HG02938 (cell line): ENCODE results near the gene ESM1.
"Not testable (repeated sequence)": the region's sequence is repeated elsewhere in the genome, so short reads cannot be mapped to it uniquely, and the experiment has no call there.

Source experiments
- ATAC-seq: cut with Tn5 transposase; IDR thresholded peaks from one replicate; pipeline ENCODE4 v1.9.1; 2021; ENCODE audit warnings: mild to moderate bottlenecking, moderate library complexity; ENCODE audit not compliant: unreplicated experiment

Gene ESM1

GRCh38 chr5:54985301-54986268, at the start of gene ESM1:
Gene ESM1, minus strand, starts transcription at chr5:54985593. Its CDS starts 76 bp downstream, at chr5:54985517.
- ATAC-seq, result no peak

DNA sequence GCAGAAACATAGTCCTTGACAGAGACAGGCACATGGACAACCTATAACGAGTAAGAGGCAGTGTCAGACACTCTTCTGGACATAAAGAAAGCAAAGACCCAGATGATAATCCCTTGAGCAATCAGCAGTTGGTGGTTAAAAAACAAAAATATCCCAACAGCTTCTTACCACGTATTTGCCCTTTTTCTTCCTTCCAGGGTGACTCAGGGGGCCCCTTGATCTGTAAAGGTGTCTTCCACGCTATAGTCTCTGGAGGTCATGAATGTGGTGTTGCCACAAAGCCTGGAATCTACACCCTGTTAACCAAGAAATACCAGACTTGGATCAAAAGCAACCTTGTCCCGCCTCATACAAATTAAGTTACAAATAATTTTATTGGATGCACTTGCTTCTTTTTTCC, 48.2 kb upstream of the ESM1 start:
- no peak for ATAC-seq

- no peak for ATAC-seq
These were observed 46.1 kb upstream of the ESM1 start for GRCh38 chr5:55031492-55031891.

- ATAC-seq, result no peak
These were observed 45.4 kb upstream of the ESM1 start for GRCh38 chr5:55030676-55031369.

GRCh38 chr5:55030220-55030619, 44.8 kb upstream of the ESM1 start:
- no peak for ATAC-seq

GRCh38 chr5:55027595-55027994, 42.2 kb upstream of the ESM1 start:
- ATAC-seq, result no peak

DNA sequence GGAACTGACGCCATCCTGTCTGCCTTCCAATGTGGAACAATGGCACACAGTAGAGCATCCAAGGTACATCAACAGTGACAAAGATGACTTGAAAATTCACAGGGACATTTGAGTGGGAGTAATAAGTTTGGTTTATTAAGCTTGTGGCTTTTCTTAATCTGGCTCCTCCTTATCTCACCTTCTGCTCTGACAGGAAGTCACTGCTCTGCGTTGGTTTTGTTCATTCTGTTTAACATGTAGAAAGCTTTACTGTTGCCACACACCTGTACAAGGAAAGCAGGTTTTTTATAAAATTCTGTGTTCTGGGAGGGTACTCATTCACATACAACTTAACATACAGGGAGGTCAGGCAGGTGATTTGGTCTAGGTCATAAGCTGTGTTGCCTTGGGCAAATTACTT, 37.1 kb upstream of the ESM1 start:
- ATAC-seq, result no peak

DNA sequence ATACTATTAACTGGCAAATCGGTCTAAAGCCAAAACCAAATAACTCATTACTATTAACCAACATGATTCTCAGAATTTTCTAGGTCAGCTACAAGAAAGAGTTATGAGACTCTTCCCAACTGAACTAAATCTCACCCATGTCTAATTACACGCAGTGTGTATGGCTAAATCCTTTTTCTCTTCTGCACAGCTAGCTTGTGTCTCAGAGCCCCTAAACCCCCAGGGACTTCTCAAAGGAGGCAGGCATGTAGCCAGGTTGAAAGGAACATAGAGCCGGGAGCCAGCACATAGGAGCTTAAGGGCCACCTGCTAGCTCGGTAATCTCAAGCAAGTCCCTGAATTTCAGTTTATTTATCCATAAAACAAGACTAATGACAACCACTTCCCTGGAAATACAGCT, 36.4 kb upstream of the ESM1 start:
- ATAC-seq, result no peak

DNA sequence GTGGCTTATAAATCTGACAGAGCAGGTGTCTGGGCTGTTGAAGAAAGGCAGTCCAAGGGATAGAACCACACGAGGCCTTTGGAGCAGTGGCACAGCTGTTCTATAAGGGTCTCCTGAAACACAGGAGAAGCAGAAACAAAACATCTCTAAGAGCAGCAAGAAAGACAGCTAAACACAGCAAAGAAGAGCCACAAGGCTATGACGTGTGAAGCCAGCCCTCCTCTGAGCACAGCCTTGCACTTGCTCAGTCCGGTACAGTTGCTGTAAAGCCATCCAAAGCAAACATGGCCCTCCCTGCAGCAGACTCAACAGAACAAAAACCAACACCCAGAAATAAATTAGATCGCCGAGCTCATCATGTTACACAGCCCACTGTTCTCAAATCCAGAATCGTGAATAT, 36.0 kb upstream of the ESM1 start:
- no peak for ATAC-seq

DNA sequence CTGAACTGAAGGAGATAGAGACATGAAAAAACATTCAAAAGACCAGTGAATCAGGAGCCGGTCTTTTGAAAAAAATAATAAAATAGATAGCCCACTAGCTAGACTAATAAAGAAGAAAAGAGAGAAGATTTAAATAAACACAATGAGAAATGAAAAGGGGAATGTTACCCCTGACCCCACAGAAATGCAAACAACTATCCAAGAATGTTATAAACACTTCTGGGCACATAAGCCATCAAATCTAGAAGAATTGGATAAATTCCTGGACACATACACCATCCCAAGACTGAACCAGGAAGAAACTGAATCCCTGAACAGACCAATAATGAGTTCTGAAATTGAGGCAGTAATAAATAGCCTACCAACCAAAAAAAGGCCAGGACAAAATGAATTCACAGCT, 24.8 kb upstream of the ESM1 start:
- ATAC-seq, result not testable (repeated sequence)

DNA sequence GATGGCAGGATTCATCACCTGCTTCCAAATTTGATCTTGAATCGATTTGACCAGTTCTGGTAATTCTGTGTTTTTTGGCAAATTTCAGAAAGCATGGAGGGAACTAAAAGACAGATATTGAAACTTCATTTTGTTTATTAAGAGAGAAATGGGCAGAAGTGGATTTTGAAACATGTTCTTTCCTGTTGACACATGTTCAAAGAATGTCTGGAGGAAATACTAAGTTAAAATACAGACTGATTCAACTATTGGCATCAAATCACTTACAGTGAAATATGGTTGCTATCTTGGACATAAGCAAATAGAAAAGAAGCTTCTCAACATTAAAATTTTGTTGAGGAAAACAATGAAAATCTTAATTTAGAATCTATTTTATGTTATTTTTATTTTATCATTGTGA, 19.3 kb upstream of the ESM1 start:
- ATAC-seq, result no peak

DNA sequence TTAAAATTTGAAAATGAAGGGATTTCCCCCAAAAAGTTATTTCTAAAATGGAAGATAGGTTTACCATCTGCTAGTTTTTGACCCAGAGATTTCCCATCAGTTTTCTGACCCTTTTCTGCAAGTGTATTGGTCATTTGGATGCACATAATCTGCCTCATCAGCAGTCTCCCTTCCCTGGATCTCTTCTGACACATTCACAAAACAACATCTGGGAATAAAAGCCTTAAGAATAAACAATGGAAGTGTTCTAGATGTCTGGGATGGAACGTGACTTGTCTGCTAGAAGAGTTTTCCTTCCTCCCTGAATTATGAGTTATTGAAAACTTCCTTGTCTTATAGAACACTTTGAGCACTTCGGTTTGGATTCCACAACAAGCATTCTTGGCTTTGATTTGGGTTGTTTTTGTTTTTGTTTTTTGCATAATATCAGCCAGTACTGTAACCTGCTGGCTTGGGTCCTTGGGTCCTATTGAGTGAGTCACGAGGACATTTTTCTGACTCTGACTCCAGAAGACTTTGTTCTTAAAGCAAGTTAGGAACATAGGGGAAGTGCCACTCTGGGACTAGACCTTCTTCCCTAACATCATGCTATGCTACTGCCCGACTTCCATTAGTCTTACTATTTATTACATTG, 18.2 kb upstream of the ESM1 start:
- no peak for ATAC-seq

- not testable (repeated sequence) for ATAC-seq
These were observed 16.8 kb upstream of the ESM1 start for GRCh38 chr5:55002166-55002565.

GRCh38 chr5:54997081-54997480, 11.7 kb upstream of the ESM1 start:
- ATAC-seq, result no peak

GRCh38 chr5:54996466-54996865, 11.1 kb upstream of the ESM1 start:
- no peak for ATAC-seq

DNA sequence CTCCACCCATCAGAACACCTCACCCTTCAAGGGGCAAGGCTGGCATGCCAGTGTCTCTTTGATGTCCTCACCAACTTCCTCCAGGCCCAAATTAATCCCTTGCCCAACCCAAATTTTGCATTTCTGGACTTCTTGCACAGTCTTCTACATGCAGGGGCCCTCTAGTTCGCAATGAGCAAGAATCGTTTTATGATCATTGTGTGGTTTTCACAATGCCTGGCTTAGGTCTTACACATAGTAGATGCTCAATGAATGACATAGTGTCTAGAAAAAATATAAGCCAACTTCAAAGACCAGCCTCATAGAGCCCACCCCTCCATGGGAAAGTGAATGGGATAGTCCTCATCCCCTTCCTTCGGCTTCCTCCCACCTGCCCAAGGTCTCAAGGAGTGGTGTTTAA, 9.8 kb upstream of the ESM1 start:
- no peak for ATAC-seq

DNA sequence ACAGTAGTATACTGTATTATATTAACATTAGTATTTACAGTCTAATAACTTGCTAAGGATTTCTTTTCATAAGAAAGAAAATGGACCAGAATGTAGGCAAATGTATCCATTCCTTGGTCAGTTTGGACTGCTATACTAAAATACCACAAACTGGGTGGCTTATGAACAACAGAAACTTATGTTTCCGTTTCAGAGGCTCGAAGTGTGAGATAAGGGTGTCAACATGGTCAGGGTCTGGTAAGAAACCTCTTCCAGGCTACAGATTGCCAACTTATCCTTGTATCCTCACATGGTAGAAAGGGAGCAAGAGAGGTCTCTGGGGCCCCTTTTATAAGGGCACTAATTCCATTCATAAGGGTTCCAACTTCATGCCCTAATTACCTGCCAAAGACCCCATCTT, 9.2 kb upstream of the ESM1 start:
- no peak for ATAC-seq

DNA sequence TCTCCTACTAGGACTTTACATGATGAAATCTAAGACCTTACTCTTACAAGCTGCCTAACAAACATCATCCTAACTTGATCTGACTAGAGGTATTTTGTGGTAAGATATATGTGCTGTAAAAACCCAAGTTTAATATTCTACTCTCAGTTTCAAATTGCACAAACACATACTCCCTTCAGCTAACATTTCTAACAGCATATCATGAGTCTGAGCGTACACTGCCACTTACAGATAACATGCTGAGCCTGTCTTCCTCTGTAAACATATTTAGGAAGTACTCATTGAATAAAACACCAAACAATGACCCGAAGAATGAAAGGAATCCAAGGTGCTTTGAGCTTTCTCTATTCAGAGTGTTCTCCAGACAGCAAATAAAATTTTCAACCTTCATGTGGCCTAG, 7.9 kb upstream of the ESM1 start:
- no peak for ATAC-seq

- ATAC-seq, result no peak
These were observed 6.0 kb upstream of the ESM1 start for GRCh38 chr5:54991416-54991815.

GRCh38 chr5:54990841-54991258, 5.5 kb upstream of the ESM1 start:
- ATAC-seq, result no peak

DNA sequence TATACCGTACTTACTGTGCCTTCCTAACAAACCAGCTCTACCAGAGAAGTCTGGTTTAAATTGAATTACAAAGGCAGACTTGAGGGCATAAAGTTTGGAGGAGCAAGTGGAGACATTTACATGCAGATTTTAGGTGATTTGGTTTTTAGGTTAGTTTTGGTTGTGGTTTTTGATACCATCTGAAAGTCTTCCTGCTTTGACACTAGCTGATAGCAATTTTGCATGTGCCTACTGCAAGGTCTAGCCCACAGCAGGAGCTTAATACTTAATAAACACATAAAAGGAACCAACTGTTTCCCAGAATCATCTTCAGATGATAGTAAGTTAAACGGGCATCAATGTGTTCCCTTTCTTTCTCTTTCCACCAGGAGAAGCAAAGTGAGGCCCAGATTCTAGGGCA, 3.4 kb upstream of the ESM1 start:
- no peak for ATAC-seq

DNA sequence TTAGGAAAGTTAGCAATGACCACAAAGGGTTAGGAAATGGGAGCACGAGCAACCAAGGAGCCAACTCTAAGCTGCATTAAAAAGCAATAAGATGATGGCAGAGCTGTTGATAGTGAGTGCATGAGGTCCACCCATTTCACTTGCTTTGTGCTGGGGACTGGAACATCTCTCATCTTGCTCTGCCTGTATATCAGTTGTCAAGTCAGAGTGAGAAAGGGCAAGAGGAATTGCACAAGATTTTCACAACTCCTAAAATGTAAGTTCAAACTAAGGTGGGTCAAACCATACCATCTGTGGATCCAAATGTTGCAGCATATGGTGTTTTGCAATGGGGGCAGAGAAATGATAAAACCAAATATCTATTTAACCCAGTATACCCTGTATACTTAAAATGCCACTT, 2.8 kb upstream of the ESM1 start:
- no peak for ATAC-seq
